Measurements from ENCODE around the gene HEATR3.

The HEATR3 gene

GRCh38 chr16:50056226-50056625 is 9.5 kb upstream of the HEATR3 start:
- DNase-seq (ENCODE audit: low spot score) = no peak

DNA sequence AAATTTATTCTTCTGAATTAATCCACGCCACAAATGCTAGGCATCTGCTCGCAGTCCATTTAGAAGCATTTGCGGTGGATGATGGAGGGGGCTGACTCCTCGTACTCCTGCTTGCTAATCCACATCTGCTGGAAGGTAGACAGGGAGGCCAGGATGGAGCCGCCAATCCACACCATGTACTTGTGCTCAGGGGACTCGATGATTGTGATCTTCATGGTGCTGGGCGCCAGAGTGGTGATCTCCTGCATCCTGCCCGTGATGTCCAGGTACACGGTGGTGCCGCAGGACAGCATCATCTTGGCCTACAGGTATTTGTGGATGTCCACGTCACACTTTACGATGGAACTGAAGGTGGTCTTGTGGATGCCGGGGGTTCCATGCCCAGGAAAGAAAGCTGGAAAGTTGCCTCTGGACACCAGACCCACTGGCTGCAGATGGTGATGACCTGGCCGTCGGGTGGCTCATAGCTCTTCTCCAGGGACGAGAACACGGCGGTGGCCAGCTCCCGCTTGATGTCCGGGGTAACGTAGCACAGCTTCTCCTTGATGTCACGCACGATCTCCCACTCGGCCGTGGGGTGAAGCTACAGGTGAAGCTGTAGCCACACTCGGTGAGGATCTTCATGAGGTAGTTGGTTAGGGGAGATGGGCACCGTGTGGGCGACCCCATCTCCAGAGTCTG is 7.5 kb upstream of the HEATR3 start:
- no peak for DNase-seq (ENCODE audit: low spot score)

- no peak for DNase-seq (ENCODE audit: low spot score)
Observed at GRCh38 chr16:50059111-50059510, 6.7 kb upstream of the HEATR3 start.

- peak; percentile 38 for DNase-seq (ENCODE audit: low spot score)
Observed at GRCh38 chr16:50059669-50060068, 6.1 kb upstream of the HEATR3 start.

DNA sequence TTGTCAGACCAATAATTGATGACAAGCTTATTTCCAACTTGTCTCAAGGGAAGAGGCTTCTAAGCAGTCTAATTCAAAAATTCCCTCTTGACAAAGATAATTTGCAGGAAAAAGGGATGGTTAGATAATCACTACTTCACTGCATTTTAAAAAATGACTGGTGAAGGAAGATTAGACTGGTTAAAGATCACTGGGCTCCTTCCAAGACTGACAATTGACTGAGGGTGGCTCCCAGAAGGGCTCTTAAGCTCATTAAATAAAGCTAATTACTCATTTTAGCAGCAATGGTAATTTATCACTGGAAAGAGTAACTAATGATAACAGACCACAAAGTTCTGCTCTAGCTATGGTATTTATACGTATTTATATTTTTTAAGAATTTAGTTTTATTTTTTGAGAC is 4.4 kb upstream of the HEATR3 start:
- DNase-seq (ENCODE audit: low spot score) = no peak

- DNase-seq (ENCODE audit: low spot score) = no peak
Observed at GRCh38 chr16:50065241-50065623, 538 bp upstream of the HEATR3 start.

DNA sequence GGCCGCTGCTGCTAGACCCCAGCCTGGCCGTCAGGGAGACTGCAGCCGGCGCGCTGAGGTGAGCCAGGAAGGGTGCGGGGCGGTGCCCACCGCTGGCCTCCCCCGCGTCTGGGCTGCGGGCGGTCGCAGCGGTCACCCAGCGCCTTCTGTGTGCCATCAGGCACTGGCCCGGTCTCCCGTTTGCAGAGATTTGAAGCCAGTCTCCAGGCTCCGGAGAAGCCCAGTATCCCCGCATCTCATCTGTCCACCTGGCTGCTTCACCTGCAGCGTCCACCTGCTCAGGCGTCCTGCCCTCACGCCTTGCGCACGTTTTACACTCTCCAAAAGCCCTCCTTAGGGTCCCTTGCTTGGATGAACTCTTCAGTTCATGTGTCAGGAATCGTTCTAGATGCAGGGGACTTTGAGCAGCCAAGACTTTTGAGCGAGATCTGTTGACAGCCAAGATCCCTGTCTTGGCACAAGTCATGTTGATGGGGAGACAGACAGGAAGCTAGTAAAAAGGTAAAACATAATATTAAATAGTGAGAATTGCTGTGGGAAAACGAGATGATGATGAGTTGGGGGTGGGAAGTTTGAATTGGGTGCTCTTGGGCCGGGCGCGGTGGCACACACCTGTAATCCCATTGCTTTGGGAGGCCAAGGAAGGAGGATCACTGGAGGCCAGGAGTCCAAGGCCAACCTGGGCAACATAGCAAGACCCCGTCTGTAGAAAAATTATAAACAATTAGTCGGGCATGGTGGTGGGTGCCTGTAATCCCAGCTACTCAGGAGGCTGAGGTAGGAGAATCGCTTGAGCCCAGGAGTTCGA is 916 bp downstream of the HEATR3 start:
- DNase-seq (ENCODE audit: low spot score) = no peak

DNA sequence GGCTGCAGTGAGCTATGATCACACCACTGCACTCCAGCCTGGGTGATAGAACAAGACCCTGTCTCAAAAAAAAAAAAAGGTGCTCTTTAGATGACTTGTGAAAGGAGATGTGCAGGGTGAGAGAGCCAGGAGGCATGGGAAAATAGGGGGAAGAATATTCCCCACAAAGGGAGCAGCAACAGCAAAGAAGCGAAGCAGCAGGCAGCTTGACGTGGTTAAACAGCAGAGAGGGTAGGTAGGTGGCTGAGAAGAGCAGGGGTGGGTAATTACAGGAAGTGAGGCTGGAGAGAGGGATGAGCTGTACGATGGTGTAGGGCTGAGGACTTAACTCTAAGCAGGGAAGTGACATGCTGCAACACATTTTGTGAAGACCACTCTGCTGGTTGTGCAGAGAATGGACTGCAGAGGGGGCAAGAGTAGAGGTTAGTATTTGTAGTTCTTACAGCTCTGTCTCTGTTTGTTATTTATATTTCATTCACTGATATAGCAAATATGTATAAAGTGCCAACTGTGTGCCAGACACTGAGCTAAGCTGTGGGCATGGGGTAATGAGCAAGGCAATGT is 1.6 kb downstream of the HEATR3 start:
- peak; percentile 42 for DNase-seq (ENCODE audit: low spot score)

DNA sequence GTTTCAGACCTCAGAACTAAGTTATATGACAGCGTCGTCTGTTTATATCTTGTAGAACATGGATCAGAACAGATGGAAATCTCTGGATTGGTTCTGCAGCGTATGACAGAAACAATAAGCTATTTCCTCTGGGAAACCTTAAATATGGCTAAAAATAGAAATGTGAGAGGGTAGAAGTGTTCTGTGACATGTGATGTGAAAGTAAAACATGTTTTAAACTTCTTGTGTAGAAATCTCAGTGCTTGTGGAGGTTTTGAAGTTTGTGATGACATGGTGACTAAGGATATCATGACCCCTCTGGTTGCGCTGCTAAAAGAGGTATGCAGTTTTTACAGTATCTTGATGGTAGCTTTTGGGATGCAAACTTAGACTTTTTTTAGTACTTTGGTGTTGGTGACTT is 2.8 kb downstream of the HEATR3 start:
- no peak for DNase-seq (ENCODE audit: low spot score)

GRCh38 chr16:50069060-50069459 is 3.3 kb downstream of the HEATR3 start:
- DNase-seq (ENCODE audit: low spot score) = no peak

DNA sequence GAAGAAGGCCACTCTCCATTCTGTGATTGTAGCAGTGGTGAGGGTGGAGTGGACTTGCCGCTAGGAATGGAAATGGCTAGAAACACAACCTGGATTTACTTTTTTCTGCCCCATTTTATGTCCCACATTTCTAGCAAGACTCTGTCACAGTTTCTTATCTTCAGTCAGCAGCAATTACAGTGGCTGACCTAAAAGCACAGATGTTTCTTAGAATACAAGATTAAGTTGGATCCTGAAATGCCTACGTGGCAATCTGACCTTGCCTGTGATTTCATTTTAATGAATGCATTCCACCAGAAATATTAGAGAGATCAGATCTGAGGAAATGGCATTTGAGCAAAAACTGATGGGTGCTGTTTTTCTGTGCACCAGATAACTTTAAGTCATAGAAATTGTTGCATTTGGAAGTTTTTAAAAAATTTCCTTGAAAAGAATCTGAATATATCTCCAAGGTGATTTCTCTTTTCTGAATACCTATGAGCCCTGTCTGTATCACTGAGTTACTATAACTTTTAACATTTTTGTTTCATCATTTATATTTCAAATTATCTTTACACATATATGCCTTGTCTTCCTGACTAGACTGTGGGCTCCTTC is 5.4 kb downstream of the HEATR3 start:
- no peak for DNase-seq (ENCODE audit: low spot score)

DNA sequence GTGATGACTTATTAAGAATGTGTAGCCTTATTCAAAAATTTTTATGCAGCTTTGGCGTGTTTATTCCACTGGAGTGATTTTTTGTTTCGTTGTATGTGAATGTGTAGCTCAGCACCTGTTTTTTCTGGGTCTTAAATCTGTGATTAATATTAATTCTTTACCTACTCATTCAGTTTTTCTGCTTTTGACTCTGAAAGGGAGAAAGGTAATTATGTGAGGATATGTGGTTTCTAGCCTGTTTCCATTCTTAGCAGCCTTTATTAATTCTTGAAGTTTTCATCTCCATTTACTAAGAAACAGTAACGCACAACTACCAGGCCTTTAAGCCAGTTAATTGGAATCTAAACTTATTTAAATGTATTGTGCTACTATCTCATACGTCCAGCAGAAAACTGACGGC is 7.0 kb downstream of the HEATR3 start:
- no peak for DNase-seq (ENCODE audit: low spot score)

DNA sequence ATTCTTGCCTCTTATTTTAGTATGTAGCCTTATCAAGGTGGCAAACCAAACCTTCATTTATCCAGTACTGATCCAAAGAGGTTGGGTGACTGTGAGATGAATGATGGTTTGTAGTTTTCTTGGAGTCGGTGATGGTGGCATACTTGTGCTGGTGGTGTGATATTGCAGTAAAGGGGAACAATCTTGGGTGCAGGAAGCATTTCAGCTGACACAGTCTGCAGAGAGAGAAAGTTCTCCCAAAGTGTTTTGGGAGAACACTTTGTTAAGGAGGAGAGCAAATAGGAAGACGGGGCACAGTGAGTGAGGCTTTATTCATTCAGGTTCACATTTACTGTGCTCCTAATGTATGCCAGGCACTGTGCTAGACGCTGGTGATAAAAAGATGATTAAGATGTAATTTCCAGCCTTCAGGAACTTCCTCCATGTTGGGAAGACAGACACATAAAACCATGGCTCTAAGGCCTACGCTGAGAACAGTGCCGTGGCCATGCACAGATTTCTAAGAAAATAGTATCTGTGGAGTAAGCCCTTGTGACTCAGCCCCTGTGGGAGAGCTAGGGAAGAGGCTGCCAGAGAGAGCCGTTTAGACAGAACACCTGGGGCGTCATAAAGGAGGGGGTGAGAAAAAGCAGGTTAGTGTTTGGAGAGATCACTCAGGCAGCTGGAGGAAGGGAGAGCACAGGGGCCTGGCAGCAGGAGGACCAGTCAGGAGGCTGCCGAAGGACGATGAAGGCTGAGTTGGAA is 13.8 kb downstream of the HEATR3 start:
- peak; percentile 9 for DNase-seq (ENCODE audit: low spot score)

- no peak for DNase-seq (ENCODE audit: low spot score)
Observed at GRCh38 chr16:50081428-50082018, 15.8 kb downstream of the HEATR3 start.

- DNase-seq (ENCODE audit: low spot score) = no peak
Observed at GRCh38 chr16:50083996-50084395, 18.2 kb downstream of the HEATR3 start.

- no peak for DNase-seq (ENCODE audit: low spot score)
Observed at GRCh38 chr16:50086176-50086575, 20.4 kb downstream of the HEATR3 start.

GRCh38 chr16:50088302-50088701 is 22.5 kb downstream of the HEATR3 start:
- no peak for DNase-seq (ENCODE audit: low spot score)

DNA sequence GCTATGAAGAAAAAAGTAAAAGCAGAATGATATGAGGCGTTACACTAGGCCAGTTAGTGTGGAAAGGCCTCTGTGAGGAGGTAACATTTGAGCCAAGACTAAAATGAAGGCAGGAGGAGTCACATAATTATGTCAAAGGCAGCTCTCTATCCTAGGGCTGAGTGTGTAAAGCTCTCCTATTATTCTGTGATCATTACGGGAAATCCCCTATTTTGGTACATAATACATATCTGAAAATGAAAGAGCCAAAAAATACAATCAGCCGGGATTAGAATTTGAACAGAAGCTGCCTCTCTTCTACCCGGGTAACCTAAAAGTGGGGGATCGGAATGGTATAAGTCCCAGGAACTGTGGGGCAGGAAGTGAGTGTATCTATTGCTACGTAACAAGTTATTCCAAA is 27.1 kb downstream of the HEATR3 start:
- no peak for DNase-seq (ENCODE audit: low spot score)

DNA sequence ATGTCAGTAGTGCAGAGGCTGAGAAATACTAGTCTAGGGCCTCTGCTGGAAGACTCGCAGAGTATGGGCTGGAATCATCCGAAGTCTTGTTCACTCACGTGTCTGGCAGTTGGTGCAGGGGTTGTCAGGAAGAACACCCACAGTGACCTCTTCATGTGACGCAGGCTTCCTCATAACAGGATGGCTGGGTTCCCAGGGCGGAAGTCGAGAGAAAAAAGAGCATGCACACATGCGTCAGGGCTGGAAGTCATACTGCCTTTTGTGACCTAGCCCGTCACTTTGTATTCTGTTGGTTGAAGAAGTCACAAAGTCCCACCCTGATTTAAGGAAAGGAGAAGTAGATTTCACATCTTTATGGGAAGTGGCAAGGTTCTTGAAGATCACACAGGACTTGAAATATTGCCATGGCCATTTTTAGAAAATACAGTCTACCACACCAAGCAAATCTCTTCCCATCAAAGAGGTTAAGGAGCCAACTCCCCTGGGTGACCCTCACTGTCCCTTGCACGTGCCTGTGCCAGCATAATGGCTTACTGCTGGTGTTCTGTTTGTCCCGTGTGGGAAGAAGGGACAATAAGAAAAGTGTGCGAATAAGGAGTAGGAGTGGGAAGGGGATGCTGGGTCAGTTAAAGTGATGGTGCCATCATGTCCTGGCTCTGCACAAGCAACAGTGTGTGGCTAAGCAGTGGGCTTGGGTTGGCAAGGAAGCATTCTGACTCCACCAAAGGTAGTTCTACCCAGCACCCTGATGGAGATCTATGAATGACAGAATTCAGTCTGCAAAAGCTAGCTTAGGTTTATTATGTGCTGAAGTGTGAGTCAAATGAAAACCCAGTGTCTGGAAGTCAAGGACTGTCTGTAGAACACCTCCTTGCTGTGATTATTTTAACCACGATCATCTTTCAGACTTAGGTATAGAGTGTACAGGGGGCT is 28.1 kb downstream of the HEATR3 start:
- DNase-seq (ENCODE audit: low spot score) = no peak

DNA sequence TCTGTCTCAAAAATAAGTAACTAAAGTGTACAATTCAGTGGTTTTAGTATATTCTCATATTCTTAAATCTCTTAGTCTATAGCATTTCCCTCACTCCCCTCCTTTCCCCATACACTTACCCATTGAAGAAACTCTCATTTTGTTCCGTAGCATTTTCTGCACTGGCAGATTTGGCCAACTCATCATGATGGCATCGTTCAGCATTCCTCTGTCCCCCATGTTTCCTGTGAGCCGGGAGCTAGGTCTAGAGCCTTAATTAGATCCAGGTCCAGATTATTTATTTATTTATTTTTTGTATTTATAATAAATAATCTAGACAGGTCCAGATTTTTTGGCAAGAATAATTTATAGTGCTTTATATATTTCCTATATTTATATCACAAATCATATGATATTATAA is 31.0 kb downstream of the HEATR3 start:
- DNase-seq (ENCODE audit: low spot score) = peak; percentile 10
